ENCODE measurements around the gene HNRNPC.
"Not testable (repeated sequence)": the region's sequence is repeated elsewhere in the genome, so short reads cannot be mapped to it uniquely, and the experiment has no call there.

The HNRNPC gene

GRCh38 chr14:21191809-21192446, 77.3 kb downstream of the HNRNPC start:
- peak; percentile 53 for DNase-seq (ENCODE audit: low spot score)

- no peak for DNase-seq (ENCODE audit: low spot score)
Observed at GRCh38 chr14:21191261-21191808, 77.9 kb downstream of the HNRNPC start.

GRCh38 chr14:21185491-21185890, 83.8 kb downstream of the HNRNPC start:
- DNase-seq (ENCODE audit: low spot score): no peak

- DNase-seq (ENCODE audit: low spot score): no peak
Observed at GRCh38 chr14:21184254-21184653, 85.0 kb downstream of the HNRNPC start.

GRCh38 chr14:21182166-21182565, 87.1 kb downstream of the HNRNPC start:
- DNase-seq (ENCODE audit: low spot score): no peak

- no peak for DNase-seq (ENCODE audit: low spot score)
Observed at GRCh38 chr14:21171128-21171527, 98.1 kb downstream of the HNRNPC start.

- no peak for DNase-seq (ENCODE audit: low spot score)
Observed at GRCh38 chr14:21169573-21169972, 99.7 kb downstream of the HNRNPC start.

GRCh38 chr14:21168055-21168454, 101.2 kb downstream of the HNRNPC start:
- DNase-seq (ENCODE audit: low spot score): no peak

- DNase-seq (ENCODE audit: low spot score): not testable (repeated sequence)
Observed at GRCh38 chr14:21165670-21166069, 103.6 kb downstream of the HNRNPC start.

GRCh38 chr14:21165002-21165605, 104.1 kb downstream of the HNRNPC start:
- DNase-seq (ENCODE audit: low spot score): not testable (repeated sequence)

GRCh38 chr14:21163871-21164291, 105.4 kb downstream of the HNRNPC start:
- no peak for DNase-seq (ENCODE audit: low spot score)

GRCh38 chr14:21162081-21162480, 107.2 kb downstream of the HNRNPC start:
- DNase-seq (ENCODE audit: low spot score): no peak

- DNase-seq (ENCODE audit: low spot score): no peak
Observed at GRCh38 chr14:21160061-21160610, 109.1 kb downstream of the HNRNPC start.

Measured in HuH-7.5 (cell line).